SHP77 (cell line): ENCODE data around the gene PPID.
"Not testable (repeated sequence)": the region's sequence is repeated elsewhere in the genome, so short reads cannot be mapped to it uniquely, and the experiment has no call there.

Experiments used
- DNase-seq, 2 experiments: peaks; one replicate each; lab custom pipeline; 2025; lab: John Stamatoyannopoulos, UW

PPID gene

GRCh38 chr4:158729716-158730559 lies 6.7 kb upstream of the PPID start:
- peak in 1 of 2 experiments; percentile 22 for DNase-seq

GRCh38 chr4:158728236-158728635 lies 5.0 kb upstream of the PPID start:
- DNase-seq, result no peak

- DNase-seq, result no peak
These were observed 3.4 kb upstream of the PPID start for GRCh38 chr4:158726633-158727032.

GRCh38 chr4:158724637-158725036 lies 1.4 kb upstream of the PPID start:
- DNase-seq, result no peak

- no peak for DNase-seq
These were observed 792 bp downstream of the PPID start for GRCh38 chr4:158722291-158722916.

- DNase-seq, result no peak
These were observed 1.5 kb downstream of the PPID start for GRCh38 chr4:158721680-158722079.

- no peak for DNase-seq
These were observed 7.4 kb downstream of the PPID start for GRCh38 chr4:158715802-158716201.

GRCh38 chr4:158714937-158715336 lies 8.3 kb downstream of the PPID start:
- no peak for DNase-seq

- DNase-seq, result not testable (repeated sequence)
These were observed 10.6 kb downstream of the PPID start for GRCh38 chr4:158712622-158713021.

GRCh38 chr4:158710814-158711213 lies 12.4 kb downstream of the PPID start:
- no peak for DNase-seq

- no peak for DNase-seq
These were observed 18.9 kb downstream of the PPID start for GRCh38 chr4:158704274-158704673.

GRCh38 chr4:158688813-158689212 lies 34.4 kb downstream of the PPID start:
- no peak for DNase-seq

- DNase-seq, result no peak
These were observed 41.1 kb downstream of the PPID start for GRCh38 chr4:158682066-158682465.

- no peak for DNase-seq
These were observed 41.6 kb downstream of the PPID start for GRCh38 chr4:158681629-158682028.

GRCh38 chr4:158678767-158679166 lies 44.4 kb downstream of the PPID start:
- no peak for DNase-seq

GRCh38 chr4:158676076-158676475 lies 47.1 kb downstream of the PPID start:
- DNase-seq, result no peak

- DNase-seq, result no peak
These were observed 49.6 kb downstream of the PPID start for GRCh38 chr4:158673633-158674032.

- peak; percentile 89 to 98 for DNase-seq
These were observed 51.0 kb downstream of the PPID start, which contains the start of gene ETFDH for GRCh38 chr4:158671915-158672806. Gene ETFDH (plus strand): TSS chr4:158672296. CDS start chr4:158672457, 161 bp downstream.

- no peak for DNase-seq
These were observed 51.6 kb downstream of the PPID start, which contains the start of gene C4orf46 for GRCh38 chr4:158671665-158671914. Gene C4orf46 (minus strand): TSS chr4:158671887. CDS start chr4:158671801, 86 bp downstream.

- DNase-seq, result peak; percentile 43 to 71
These were observed 52.1 kb downstream of the PPID start for GRCh38 chr4:158670975-158671664.

- DNase-seq, result no peak
These were observed 53.9 kb downstream of the PPID start for GRCh38 chr4:158669310-158669709.

GRCh38 chr4:158667651-158668198 lies 55.5 kb downstream of the PPID start:
- peak in 1 of 2 experiments; percentile 0 for DNase-seq
